Fibroblast of villous mesenchyme (primary cell): Measurements from ENCODE around the gene CCDC146. TPM values are rescaled to one million over a fixed set of nuclear protein-coding genes. Genes with fewer than 3 reads are reported as not detected.
A peak's percentile ranks its signal among the peaks of the same experiment; 100 is the strongest.

Source experiments
- DNase-seq: peaks from one replicate; pipeline ENCODE4 v3.0.0-alpha.2; 2010; ENCODE audit warnings: low read depth
- H3K4me3 ChIP-seq: 2 replicates; pipeline ENCODE4 v1.5.1; 2011; ENCODE audit warnings: low read depth, mild to moderate bottlenecking, low read length
- total RNA-seq: library from RNA; depleted of rRNA; stranded (reverse); fragments of >200 nt; gene quantifications from 2 replicates; pipeline ENCODE4 v1.2.3, GENCODE V29; 2012
- TF ChIP-seq, protein P1 (sequence below): IDR thresholded peaks from 2 replicates; pipeline ENCODE4 v1.5.1; 2012; ENCODE audit warnings: low read depth, mild to moderate bottlenecking, low read length; ENCODE audit not compliant: insufficient read depth

The CCDC146 gene
- total RNA-seq, 1 donor = 1.7 TPM

DNA sequence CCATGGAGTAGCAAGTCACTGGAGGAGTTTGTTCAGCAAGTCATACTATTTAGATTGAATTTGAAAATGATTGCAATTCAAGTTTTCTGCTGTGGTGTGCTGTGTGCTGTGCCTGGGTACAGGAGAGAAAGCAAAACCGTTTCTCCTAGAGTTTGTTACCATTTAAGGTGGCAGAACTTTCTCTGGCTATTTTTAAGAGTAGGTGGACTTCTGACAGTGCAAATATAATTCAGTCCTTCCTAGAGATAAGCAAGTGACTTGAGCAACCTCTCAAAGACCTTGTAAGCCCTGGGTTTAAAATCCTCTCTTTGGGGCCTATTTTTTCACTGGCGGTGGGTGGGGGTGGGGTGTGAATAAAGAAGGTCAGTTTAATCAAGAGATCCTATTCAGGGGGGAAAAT lies 120.1 kb downstream of the CCDC146 start:
- no peak overlapping the region for H3K4me3 ChIP-seq
- no peak for DNase-seq
- TF ChIP-seq, protein P1, sequence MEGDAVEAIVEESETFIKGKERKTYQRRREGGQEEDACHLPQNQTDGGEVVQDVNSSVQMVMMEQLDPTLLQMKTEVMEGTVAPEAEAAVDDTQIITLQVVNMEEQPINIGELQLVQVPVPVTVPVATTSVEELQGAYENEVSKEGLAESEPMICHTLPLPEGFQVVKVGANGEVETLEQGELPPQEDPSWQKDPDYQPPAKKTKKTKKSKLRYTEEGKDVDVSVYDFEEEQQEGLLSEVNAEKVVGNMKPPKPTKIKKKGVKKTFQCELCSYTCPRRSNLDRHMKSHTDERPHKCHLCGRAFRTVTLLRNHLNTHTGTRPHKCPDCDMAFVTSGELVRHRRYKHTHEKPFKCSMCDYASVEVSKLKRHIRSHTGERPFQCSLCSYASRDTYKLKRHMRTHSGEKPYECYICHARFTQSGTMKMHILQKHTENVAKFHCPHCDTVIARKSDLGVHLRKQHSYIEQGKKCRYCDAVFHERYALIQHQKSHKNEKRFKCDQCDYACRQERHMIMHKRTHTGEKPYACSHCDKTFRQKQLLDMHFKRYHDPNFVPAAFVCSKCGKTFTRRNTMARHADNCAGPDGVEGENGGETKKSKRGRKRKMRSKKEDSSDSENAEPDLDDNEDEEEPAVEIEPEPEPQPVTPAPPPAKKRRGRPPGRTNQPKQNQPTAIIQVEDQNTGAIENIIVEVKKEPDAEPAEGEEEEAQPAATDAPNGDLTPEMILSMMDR = no peak

DNA sequence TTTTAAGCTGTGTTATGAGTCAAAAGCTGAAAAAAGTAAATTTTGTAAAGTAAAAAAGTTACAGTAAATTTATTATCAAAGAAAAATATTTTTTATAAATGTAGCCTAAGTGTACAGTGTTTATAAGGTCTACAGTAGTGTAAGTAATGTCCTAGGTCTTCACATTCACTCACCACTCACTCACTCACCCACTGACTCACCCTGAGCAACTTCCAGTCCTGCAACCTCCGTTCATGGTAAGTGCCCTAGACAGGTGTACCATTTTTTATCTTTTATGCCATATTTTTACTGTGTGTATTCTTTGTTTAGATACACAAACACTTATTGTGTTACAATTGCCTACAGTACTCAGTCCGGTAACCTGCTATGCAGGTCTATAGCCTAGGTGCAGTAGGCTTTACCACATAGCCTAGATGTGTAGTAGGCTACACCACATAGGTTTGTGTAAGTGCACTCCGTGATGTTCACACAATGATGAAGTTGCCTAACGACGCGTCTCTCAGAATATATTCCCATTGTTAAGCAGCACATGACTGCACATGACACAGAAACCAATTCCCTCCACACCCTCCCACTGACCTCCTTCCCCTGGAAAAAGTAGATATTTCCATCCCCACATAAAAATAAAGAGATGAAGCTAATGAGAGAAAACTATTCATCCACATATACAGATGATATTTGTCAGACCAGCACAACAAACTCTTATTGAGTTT lies 122.0 kb downstream of the CCDC146 start:
- H3K4me3 ChIP-seq = no peak overlapping the region
- no peak for DNase-seq
- TF ChIP-seq, protein P1 = no peak

DNA sequence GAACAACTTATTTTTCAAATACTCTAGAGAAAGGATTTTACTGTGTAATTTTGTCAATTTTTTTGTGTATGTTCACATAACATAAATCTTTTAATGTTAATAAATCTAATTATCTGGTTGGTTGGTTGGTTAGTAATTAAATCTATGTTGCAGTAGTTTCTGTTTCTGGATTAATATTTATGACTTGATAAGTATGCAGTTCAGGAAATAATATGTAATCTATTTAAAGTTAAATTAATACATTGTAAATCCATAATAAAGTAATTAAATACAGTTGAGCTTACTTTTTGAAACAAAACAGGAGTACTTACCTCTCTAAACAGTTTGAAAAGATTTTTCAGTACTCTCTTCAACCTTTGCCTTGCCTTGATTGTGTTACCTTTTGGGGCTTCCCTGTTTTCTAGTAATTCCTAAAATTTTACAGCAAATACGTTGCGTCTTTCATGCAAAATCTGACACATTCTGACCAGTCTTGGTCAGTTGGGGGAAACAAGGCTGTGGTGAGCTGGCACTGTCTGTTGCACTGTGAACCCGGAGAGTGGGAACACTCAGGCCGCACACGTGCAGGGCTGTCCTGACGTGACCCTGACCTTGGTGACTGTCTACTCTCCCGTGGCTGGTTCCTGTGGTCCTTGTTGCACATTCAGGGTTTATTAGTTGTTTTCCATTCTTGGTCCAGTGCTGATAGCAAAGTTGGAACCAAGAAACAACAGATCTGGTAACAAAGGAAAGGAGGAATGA lies 122.8 kb downstream of the CCDC146 start:
- no peak overlapping the region for H3K4me3 ChIP-seq
- TF ChIP-seq, protein P1 = no peak
- DNase-seq = no peak

DNA sequence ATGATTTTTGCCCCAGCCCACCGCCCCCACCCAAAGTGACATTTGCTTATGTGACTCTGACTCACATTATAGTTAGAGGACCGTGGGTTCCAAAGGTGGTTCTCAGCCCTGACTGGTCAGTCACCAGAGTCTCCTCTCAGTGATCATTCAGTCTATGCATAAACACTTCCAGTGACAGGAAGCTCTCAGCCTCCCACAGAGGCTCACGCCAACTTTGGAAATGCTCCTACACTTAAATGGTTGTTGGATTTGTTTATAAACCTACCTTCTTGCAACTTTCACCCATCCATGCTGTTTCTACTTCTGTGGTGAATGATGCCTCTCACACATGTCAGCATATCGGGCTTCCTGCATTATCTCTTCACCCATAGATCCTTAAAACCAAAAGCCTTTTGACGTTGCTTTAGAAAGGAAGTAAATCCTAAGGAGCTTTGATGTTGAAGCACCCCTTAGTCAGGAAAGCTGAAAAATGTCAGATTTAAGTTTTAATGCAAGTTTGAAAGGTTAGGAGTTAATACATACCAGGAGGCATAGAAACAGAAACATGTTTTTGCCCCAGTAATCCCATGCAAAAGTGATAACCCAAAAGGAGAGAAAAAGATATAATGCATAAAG lies 123.7 kb downstream of the CCDC146 start:
- DNase-seq = no peak
- no peak overlapping the region for H3K4me3 ChIP-seq
- TF ChIP-seq, protein P1 = no peak

DNA sequence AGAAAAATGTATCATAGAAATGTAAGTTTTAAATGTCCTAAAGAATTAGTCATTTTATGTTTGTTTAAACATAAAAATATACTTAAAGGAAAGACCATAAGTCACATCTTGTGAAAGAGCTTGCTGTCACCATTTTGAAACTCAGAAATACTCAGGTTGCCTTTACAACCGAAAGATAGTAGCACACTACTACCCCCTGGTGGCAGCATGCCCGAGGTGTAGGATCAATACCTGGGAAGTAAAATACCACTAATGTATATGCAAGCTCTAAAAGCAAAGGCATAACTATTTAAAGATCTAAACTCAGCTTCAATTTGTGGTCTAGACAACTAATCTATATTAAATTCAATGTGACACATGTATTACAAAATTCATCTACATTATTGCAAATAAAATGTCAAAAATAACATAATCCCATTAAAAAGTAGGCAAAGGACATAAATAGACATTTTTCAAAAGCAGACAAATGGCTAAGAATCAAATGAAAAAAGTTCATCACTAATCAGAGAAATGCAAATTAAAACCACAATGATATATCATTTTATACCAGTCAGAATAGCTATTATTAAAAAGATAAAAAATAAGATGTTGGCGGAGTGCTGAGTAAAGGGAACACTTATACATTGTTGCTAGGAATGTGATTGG lies 124.9 kb downstream of the CCDC146 start:
- no peak overlapping the region for H3K4me3 ChIP-seq
- DNase-seq = peak; percentile 72
- TF ChIP-seq, protein P1 = peak; percentile 83

DNA sequence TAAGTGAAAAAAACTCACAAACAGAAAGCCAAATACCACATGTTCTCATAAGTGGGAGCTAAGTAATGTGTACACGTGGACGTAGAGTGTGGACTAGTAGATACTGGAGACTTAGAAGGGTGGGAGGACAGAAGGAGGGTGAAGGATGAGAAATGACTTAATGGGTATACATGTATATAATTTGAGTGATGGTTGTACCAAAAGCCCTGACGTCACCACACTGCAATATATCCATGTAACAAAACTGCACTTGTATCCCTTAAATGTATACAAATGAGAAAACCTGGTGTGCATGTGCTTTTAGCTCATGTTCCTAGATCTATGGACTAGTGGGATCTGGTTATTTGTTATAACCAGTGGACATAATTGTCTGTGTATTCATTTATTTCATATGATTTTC lies 125.7 kb downstream of the CCDC146 start:
- TF ChIP-seq, protein P1 = no peak
- no peak overlapping the region for H3K4me3 ChIP-seq
- DNase-seq = no peak
